HG03175 (cell line): ENCODE measurements around the gene DZIP3.
"Not testable (repeated sequence)": the region's sequence is repeated elsewhere in the genome, so short reads cannot be mapped to it uniquely, and the experiment has no call there.

Experiments used
- ATAC-seq: cut with Tn5 transposase; IDR thresholded peaks from one replicate; pipeline ENCODE4 v1.9.1; 2021; ENCODE audit warnings: mild to moderate bottlenecking, moderate library complexity; ENCODE audit not compliant: unreplicated experiment

Gene DZIP3

GRCh38 chr3:108595321-108595720, 5.8 kb downstream of the DZIP3 start:
- no peak for ATAC-seq

- ATAC-seq = no peak
Measured at GRCh38 chr3:108598375-108598774, 8.9 kb downstream of the DZIP3 start.

- no peak for ATAC-seq
Measured at GRCh38 chr3:108599677-108600409, 10.3 kb downstream of the DZIP3 start.

GRCh38 chr3:108602249-108602934, 12.9 kb downstream of the DZIP3 start:
- peak; percentile 90 for ATAC-seq

- ATAC-seq = peak; percentile 12
Measured at GRCh38 chr3:108602935-108603294, 13.4 kb downstream of the DZIP3 start.

GRCh38 chr3:108603691-108604090, 14.2 kb downstream of the DZIP3 start:
- ATAC-seq = no peak

- ATAC-seq = no peak
Measured at GRCh38 chr3:108605028-108605427, 15.5 kb downstream of the DZIP3 start.

- no peak for ATAC-seq
Measured at GRCh38 chr3:108605491-108605890, 16.0 kb downstream of the DZIP3 start.

- ATAC-seq = no peak
Measured at GRCh38 chr3:108608750-108609149, 19.2 kb downstream of the DZIP3 start.

GRCh38 chr3:108610651-108611050, 21.1 kb downstream of the DZIP3 start:
- no peak for ATAC-seq

GRCh38 chr3:108616090-108616489, 26.6 kb downstream of the DZIP3 start:
- not testable (repeated sequence) for ATAC-seq

- ATAC-seq = no peak
Measured at GRCh38 chr3:108620250-108620649, 30.7 kb downstream of the DZIP3 start.

- no peak for ATAC-seq
Measured at GRCh38 chr3:108623504-108623903, 34.0 kb downstream of the DZIP3 start.

- ATAC-seq = no peak
Measured at GRCh38 chr3:108629974-108630373, 40.5 kb downstream of the DZIP3 start.

GRCh38 chr3:108642526-108642925, 53.0 kb downstream of the DZIP3 start:
- no peak for ATAC-seq

- ATAC-seq = no peak
Measured at GRCh38 chr3:108645364-108645763, 55.8 kb downstream of the DZIP3 start.

GRCh38 chr3:108655664-108656063, 66.1 kb downstream of the DZIP3 start:
- not testable (repeated sequence) for ATAC-seq

- no peak for ATAC-seq
Measured at GRCh38 chr3:108661699-108662098, 72.2 kb downstream of the DZIP3 start.

GRCh38 chr3:108662142-108662738, 72.7 kb downstream of the DZIP3 start:
- peak; percentile 88 for ATAC-seq

- no peak for ATAC-seq
Measured at GRCh38 chr3:108664266-108664665, 74.7 kb downstream of the DZIP3 start.

- no peak for ATAC-seq
Measured at GRCh38 chr3:108667312-108667711, 77.8 kb downstream of the DZIP3 start.

GRCh38 chr3:108669208-108669607, 79.7 kb downstream of the DZIP3 start:
- ATAC-seq = no peak
